ENCODE measurements around the gene ZNF534. TPM values are rescaled to one million over a fixed set of nuclear protein-coding genes. Genes with fewer than 3 reads are reported as not detected.
A peak's percentile ranks its signal among the peaks of the same experiment; 100 is the strongest.
"Not testable (repeated sequence)": the region's sequence is repeated elsewhere in the genome, so short reads cannot be mapped to it uniquely, and the experiment has no call there.

ZNF534 gene
- total RNA-seq, 1 donor from 2014 or later: 0.52 TPM

DNA sequence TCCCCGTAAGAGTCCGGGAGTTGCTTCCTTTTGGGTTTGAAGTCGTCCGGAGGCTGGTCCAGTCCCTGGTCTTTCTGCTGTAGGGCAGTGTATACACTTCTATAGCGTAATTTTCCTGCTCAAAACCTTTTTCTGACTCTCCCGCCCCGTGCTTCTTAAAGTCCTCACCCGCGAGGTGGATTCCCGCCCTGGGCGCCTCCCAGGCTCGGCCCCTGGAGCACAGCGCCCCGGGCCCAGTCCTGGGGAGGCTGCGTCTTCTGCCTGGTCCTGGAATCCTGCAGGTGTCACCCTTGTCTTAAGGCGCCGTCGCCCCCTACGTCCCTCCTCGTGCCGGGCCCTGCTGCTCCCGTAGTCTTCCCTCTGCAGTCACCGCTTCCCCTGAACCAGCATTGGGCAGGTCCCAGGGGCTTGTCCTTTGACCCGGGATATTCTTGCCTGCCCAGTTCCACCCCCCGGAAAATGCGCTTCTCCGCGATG lies 64.1 kb downstream of the ZNF534 start:
- H3K9ac ChIP-seq (ENCODE audit: low read depth in 1 of 3, low read length in 3 of 3): no peak overlapping the region
- no peaks in the 10 kb centered on the region for H3K27me3 ChIP-seq (ENCODE audit: control insufficient read depth in 3 of 3, insufficient read depth in 3 of 3, low read length in 3 of 3)
- H3K4me3 ChIP-seq (ENCODE audit: low read length in 3 of 3): peak overlapping the region in 1 of 3 donors; percentile 49
- no peak overlapping the region for H3K27ac ChIP-seq (ENCODE audit: low read depth, low read length)
- H3K9me3 ChIP-seq (ENCODE audit: control insufficient read depth in 3 of 3, low read length in 3 of 3): peaks cover 3 to 6% (median 4%) of the 10 kb centered on the region in 3 donors
- no peaks in the 10 kb centered on the region for H3K4me1 ChIP-seq (ENCODE audit: control insufficient read depth in 3 of 3, insufficient read depth in 3 of 3, low read length in 3 of 3)
- H3K36me3 ChIP-seq (ENCODE audit: control insufficient read depth in 3 of 3, insufficient read depth in 3 of 3, low read length in 3 of 3): peaks cover 0 to 2% (median 0%) of the 10 kb centered on the region in 3 donors

DNA sequence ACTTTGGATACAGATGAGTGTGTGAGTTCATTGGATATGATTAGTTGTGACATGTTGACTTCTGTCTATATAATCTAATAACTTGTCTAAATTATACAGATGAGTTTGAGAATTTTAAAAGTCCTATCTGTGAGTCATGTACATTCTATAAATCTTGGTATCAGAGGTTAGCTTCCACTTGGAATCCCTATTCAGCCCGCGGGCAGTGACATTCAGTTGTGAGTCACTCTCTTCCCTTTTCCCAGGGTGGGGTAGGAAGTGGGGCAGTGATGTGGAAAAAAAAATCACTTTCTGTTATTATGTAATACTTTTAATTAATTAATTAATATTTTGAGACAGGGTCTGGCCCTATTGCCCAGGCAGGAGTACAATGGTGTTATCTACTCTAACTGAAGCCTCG lies 65.6 kb downstream of the ZNF534 start:
- H3K9ac ChIP-seq (ENCODE audit: low read depth in 1 of 3, low read length in 3 of 3): no peak overlapping the region
- H3K4me3 ChIP-seq (ENCODE audit: low read length in 3 of 3): no peak overlapping the region
- H3K27me3 ChIP-seq (ENCODE audit: control insufficient read depth in 3 of 3, insufficient read depth in 3 of 3, low read length in 3 of 3): no peaks in the 10 kb centered on the region
- H3K27ac ChIP-seq (ENCODE audit: low read depth, low read length): no peak overlapping the region
- H3K36me3 ChIP-seq (ENCODE audit: control insufficient read depth in 3 of 3, insufficient read depth in 3 of 3, low read length in 3 of 3): peaks cover 0 to 2% (median 0%) of the 10 kb centered on the region in 3 donors
- peaks cover 4 to 11% (median 7%) of the 10 kb centered on the region in 3 donors for H3K9me3 ChIP-seq (ENCODE audit: control insufficient read depth in 3 of 3, low read length in 3 of 3)
- no peaks in the 10 kb centered on the region for H3K4me1 ChIP-seq (ENCODE audit: control insufficient read depth in 3 of 3, insufficient read depth in 3 of 3, low read length in 3 of 3)

DNA sequence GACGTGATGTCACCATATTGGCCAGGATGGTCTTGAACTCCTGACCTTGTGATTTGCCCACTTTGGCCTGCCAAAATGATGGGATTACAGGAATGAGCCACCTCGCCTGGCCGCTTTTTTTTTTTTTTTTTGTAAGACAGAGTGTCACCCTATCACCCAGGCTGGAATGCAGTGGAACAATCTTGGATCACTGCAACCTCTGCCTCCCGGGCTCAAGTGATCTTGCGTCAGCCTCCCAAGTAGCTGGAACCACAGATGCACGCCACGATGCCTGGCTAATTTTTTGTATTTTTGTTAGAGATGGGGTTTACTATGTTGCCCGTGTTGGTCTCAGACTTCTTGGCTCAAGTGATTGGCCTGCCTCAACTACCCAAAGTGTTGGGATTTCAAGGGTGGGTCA lies 69.6 kb downstream of the ZNF534 start:
- H3K4me3 ChIP-seq (ENCODE audit: low read length in 3 of 3): no peak overlapping the region
- H3K27ac ChIP-seq (ENCODE audit: low read depth, low read length): no peak overlapping the region
- no peaks in the 10 kb centered on the region for H3K4me1 ChIP-seq (ENCODE audit: control insufficient read depth in 3 of 3, insufficient read depth in 3 of 3, low read length in 3 of 3)
- H3K27me3 ChIP-seq (ENCODE audit: control insufficient read depth in 3 of 3, insufficient read depth in 3 of 3, low read length in 3 of 3): no peaks in the 10 kb centered on the region
- no peak overlapping the region for H3K9ac ChIP-seq (ENCODE audit: low read depth in 1 of 3, low read length in 3 of 3)
- peaks cover 5% of the 10 kb centered on the region in 3 donors for H3K36me3 ChIP-seq (ENCODE audit: control insufficient read depth in 3 of 3, insufficient read depth in 3 of 3, low read length in 3 of 3)
- H3K9me3 ChIP-seq (ENCODE audit: control insufficient read depth in 3 of 3, low read length in 3 of 3): peaks cover 4 to 7% (median 6%) of the 10 kb centered on the region in 3 donors

DNA sequence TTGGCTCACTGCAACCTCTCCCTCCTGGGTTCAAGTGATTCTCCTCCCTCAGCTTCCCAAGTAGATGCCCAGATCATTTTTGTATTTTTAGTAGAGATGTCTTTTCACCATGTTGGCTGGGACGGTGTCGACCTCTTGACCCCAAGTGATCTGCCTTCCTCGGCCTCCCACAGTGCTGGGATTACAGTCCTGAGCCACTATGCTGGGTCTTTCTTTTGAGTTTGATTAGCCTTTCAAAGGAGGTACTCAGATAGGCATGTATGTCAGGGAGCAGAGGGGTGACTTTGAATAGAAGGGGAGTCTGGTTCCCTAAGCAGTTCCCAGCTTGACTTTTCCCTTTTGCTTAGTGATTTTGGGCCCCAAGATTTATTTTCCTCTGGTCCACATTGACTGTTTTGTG lies 71.5 kb downstream of the ZNF534 start:
- H3K27ac ChIP-seq (ENCODE audit: low read depth, low read length); H3K36me3 ChIP-seq (ENCODE audit: control insufficient read depth in 3 of 3, insufficient read depth in 3 of 3, low read length in 3 of 3); H3K27me3 ChIP-seq (ENCODE audit: control insufficient read depth in 3 of 3, insufficient read depth in 3 of 3, low read length in 3 of 3); H3K9ac ChIP-seq (ENCODE audit: low read depth in 1 of 3, low read length in 3 of 3); H3K4me1 ChIP-seq (ENCODE audit: control insufficient read depth in 3 of 3, insufficient read depth in 3 of 3, low read length in 3 of 3); H3K4me3 ChIP-seq (ENCODE audit: low read length in 3 of 3); H3K9me3 ChIP-seq (ENCODE audit: control insufficient read depth in 3 of 3, low read length in 3 of 3): not testable (repeated sequence)

DNA sequence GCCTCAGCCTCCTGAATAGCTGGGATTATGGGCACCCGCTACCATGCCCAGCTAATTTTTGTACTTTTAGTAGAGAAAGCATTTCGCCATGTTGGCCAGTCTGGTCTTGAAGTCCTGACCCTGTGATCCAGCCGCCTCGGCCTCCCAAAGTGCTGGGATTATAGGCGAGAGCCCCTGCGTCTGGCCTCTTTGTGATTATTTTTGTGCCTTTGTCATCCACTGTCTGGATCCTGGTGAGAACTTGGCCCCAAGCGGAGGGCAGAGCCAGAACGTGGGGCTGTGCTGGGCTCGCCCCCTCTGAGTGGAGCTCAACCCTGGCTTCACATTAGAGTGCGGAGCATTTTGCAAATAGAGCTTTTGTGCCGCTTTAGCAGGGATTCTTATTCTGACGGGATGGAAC lies 72.0 kb downstream of the ZNF534 start:
- not testable (repeated sequence) for H3K9me3 ChIP-seq (ENCODE audit: control insufficient read depth in 3 of 3, low read length in 3 of 3); H3K4me1 ChIP-seq (ENCODE audit: control insufficient read depth in 3 of 3, insufficient read depth in 3 of 3, low read length in 3 of 3); H3K36me3 ChIP-seq (ENCODE audit: control insufficient read depth in 3 of 3, insufficient read depth in 3 of 3, low read length in 3 of 3)

More for the DNA sequence above, 72.0 kb downstream of the ZNF534 start:
- H3K27ac ChIP-seq (ENCODE audit: low read depth, low read length); H3K4me3 ChIP-seq (ENCODE audit: low read length in 3 of 3); H3K27me3 ChIP-seq (ENCODE audit: control insufficient read depth in 3 of 3, insufficient read depth in 3 of 3, low read length in 3 of 3); H3K9ac ChIP-seq (ENCODE audit: low read depth in 1 of 3, low read length in 3 of 3): not testable (repeated sequence)

Small RNA genes within 50 kb of the gene (small RNA-seq; reads per million reads assigned to genes)
- gene AC010332.1: not detected

Other genes with a start within 250 kb of the ZNF534 start
- gene PPP2R1A, start 239.1 kb upstream of the ZNF534 start, total RNA-seq: 65.8 TPM
- 8.4 TPM for gene ZNF766, start 159.6 kb upstream of the ZNF534 start, total RNA-seq
- gene ZNF480, start 132.0 kb upstream of the ZNF534 start, total RNA-seq: 2.6 TPM
- gene ZNF610, start 92.9 kb upstream of the ZNF534 start, total RNA-seq: 5.7 TPM
- gene ZNF880, start 59.2 kb upstream of the ZNF534 start, total RNA-seq: 30.8 TPM
- gene ZNF528, start 31.3 kb upstream of the ZNF534 start, total RNA-seq: 14.1 TPM
- gene ZNF578, start 24.4 kb downstream of the ZNF534 start, total RNA-seq: 5.7 TPM
- gene ZNF808, start 98.5 kb downstream of the ZNF534 start, total RNA-seq: 19.3 TPM
- 20.9 TPM for gene ZNF701, start 141.1 kb downstream of the ZNF534 start, total RNA-seq
- gene ZNF83, start 209.2 kb downstream of the ZNF534 start, total RNA-seq: 29.2 TPM